ENCODE measurements around the gene NMNAT2.

NMNAT2 gene

GRCh38 chr1:183366116-183366515 is 52.1 kb downstream of the NMNAT2 start:
- no peak for DNase-seq (ENCODE audit: low read depth in 2 of 2, low spot score in 1 of 2)

- DNase-seq (ENCODE audit: low read depth in 2 of 2, low spot score in 1 of 2), result no peak
Observed at GRCh38 chr1:183365676-183366075, 52.5 kb downstream of the NMNAT2 start.

GRCh38 chr1:183365093-183365492 is 53.1 kb downstream of the NMNAT2 start:
- DNase-seq (ENCODE audit: low read depth in 2 of 2, low spot score in 1 of 2), result no peak

GRCh38 chr1:183363972-183364371 is 54.2 kb downstream of the NMNAT2 start:
- DNase-seq (ENCODE audit: low read depth in 2 of 2, low spot score in 1 of 2), result no peak

- DNase-seq (ENCODE audit: low read depth in 2 of 2, low spot score in 1 of 2), result no peak
Observed at GRCh38 chr1:183361081-183361480, 57.1 kb downstream of the NMNAT2 start.

- no peak for DNase-seq (ENCODE audit: low read depth in 2 of 2, low spot score in 1 of 2)
Observed at GRCh38 chr1:183360473-183360872, 57.7 kb downstream of the NMNAT2 start.

- no peak for DNase-seq (ENCODE audit: low read depth in 2 of 2, low spot score in 1 of 2)
Observed at GRCh38 chr1:183356534-183357182, 61.5 kb downstream of the NMNAT2 start.

GRCh38 chr1:183355797-183356196 is 62.4 kb downstream of the NMNAT2 start:
- DNase-seq (ENCODE audit: low read depth in 2 of 2, low spot score in 1 of 2), result no peak

GRCh38 chr1:183355181-183355580 is 63.0 kb downstream of the NMNAT2 start:
- no peak for DNase-seq (ENCODE audit: low read depth in 2 of 2, low spot score in 1 of 2)

GRCh38 chr1:183353597-183353996 is 64.6 kb downstream of the NMNAT2 start:
- no peak for DNase-seq (ENCODE audit: low read depth in 2 of 2, low spot score in 1 of 2)

GRCh38 chr1:183349201-183349711 is 68.9 kb downstream of the NMNAT2 start:
- DNase-seq (ENCODE audit: low read depth in 2 of 2, low spot score in 1 of 2), result no peak

- DNase-seq (ENCODE audit: low read depth in 2 of 2, low spot score in 1 of 2), result no peak
Observed at GRCh38 chr1:183346276-183346732, 71.9 kb downstream of the NMNAT2 start.

GRCh38 chr1:183339556-183340167 is 78.5 kb downstream of the NMNAT2 start:
- DNase-seq (ENCODE audit: low read depth in 2 of 2, low spot score in 1 of 2), result no peak

- no peak for DNase-seq (ENCODE audit: low read depth in 2 of 2, low spot score in 1 of 2)
Observed at GRCh38 chr1:183331091-183331742, 87.0 kb downstream of the NMNAT2 start.

GRCh38 chr1:183330335-183330734 is 87.8 kb downstream of the NMNAT2 start:
- DNase-seq (ENCODE audit: low read depth in 2 of 2, low spot score in 1 of 2), result no peak

GRCh38 chr1:183328371-183328770 is 89.8 kb downstream of the NMNAT2 start:
- no peak for DNase-seq (ENCODE audit: low read depth in 2 of 2, low spot score in 1 of 2)

GRCh38 chr1:183327434-183328290 is 90.5 kb downstream of the NMNAT2 start:
- DNase-seq (ENCODE audit: low read depth in 2 of 2, low spot score in 1 of 2), result no peak

GRCh38 chr1:183323849-183324683 is 94.1 kb downstream of the NMNAT2 start:
- no peak for DNase-seq (ENCODE audit: low read depth in 2 of 2, low spot score in 1 of 2)

GRCh38 chr1:183319606-183320005 is 98.6 kb downstream of the NMNAT2 start:
- no peak for DNase-seq (ENCODE audit: low read depth in 2 of 2, low spot score in 1 of 2)

GRCh38 chr1:183319051-183319450 is 99.1 kb downstream of the NMNAT2 start:
- no peak for DNase-seq (ENCODE audit: low read depth in 2 of 2, low spot score in 1 of 2)
